H1 (cell line): ENCODE measurements around the gene PCDH9. TPM values are rescaled to one million over a fixed set of nuclear protein-coding genes. Genes with fewer than 3 reads are reported as not detected.

Experiments used
- CTCF ChIA-PET: fragments of 300-600 bp; sonication (Branson Sonifier 250); formaldehyde crosslinking; loops from one replicate; lab custom pipeline; 2021; ENCODE audit not compliant: partially characterized antibody; lab: Charles Lee
- POLR2A ChIA-PET: fragments of 300-600 bp; sonication (Branson Sonifier 250); formaldehyde crosslinking; loops from one replicate; lab custom pipeline; 2021; ENCODE audit warnings: inconsistent platforms; ENCODE audit not compliant: partially characterized antibody; lab: Charles Lee
- DNase-seq, 2 experiments: peaks; one replicate each; pipeline versions ENCODE4 v3.0.0 to v3.0.0-alpha.2; 2010 to 2022; ENCODE audit warnings: low spot score in 2 of 2, low read depth in 1 of 2, mixed read lengths in 1 of 2
- FAIRE-seq: peaks from 2 replicates; lab custom pipeline; 2011; peaks lifted over from hg19 to GRCh38; lab: Jason Lieb, UNC
- H2AFZ ChIP-seq: 2 replicates; pipeline ENCODE4 v1.8.1; 2012; ENCODE audit warnings: low read length, inconsistent platforms
- H2AK5ac ChIP-seq: 2 replicates; pipeline ENCODE4 v1.6.1; 2013; ENCODE audit warnings: low read depth, low read length
- H2BK120ac ChIP-seq: replicated peaks from 2 replicates; pipeline ENCODE3; 2013; ENCODE audit warnings: low read depth, low read length, inconsistent platforms
- H2BK12ac ChIP-seq: 2 replicates; pipeline ENCODE4 v1.6.1; 2013; ENCODE audit warnings: low read depth, low read length
- H2BK15ac ChIP-seq: 2 replicates; pipeline ENCODE4 v1.6.1; 2013; ENCODE audit warnings: low read length
- H2BK20ac ChIP-seq: 2 replicates; pipeline ENCODE4 v1.6.1; 2013; ENCODE audit warnings: low read length
- H2BK5ac ChIP-seq: 2 replicates; pipeline ENCODE4 v1.6.1; 2013; ENCODE audit warnings: low read depth, low read length
- H3K14ac ChIP-seq: 2 replicates; pipeline ENCODE4 v1.6.1; 2013; ENCODE audit warnings: inconsistent platforms; ENCODE audit not compliant: insufficient read length
- H3K18ac ChIP-seq: 2 replicates; pipeline ENCODE4 v1.6.1; 2013; ENCODE audit warnings: low read length; ENCODE audit errors: extremely low read depth
- H3K23ac ChIP-seq: 2 replicates; pipeline ENCODE4 v1.6.1; 2013; ENCODE audit warnings: inconsistent platforms; ENCODE audit not compliant: insufficient read length
- H3K23me2 ChIP-seq: 2 replicates; pipeline ENCODE4 v1.6.1; 2013; ENCODE audit warnings: low read depth, low read length
- H3K27ac ChIP-seq: 2 replicates; pipeline ENCODE4 v1.6.1; 2011; ENCODE audit warnings: low read depth, low read length, inconsistent platforms
- H3K27me3 ChIP-seq, 4 experiments: replicated peaks in 1 of 4; 1 replicate in 1 of 4; 2 replicates in 3 of 4; pipeline versions ENCODE4 v1.6.1 to v1.8.1; 2011 to 2013; ENCODE audit warnings: low read length in 3 of 4, mild to moderate bottlenecking in 3 of 4, inconsistent platforms in 2 of 4, mixed read lengths in 2 of 4, moderate library complexity in 1 of 4; ENCODE audit not compliant: control insufficient read depth in 3 of 4, insufficient read depth in 3 of 4; ENCODE audit errors: extremely low read depth in 1 of 4
- H3K36me3 ChIP-seq, 4 experiments: 2 replicates each; pipeline versions ENCODE4 v1.6.1 to v1.8.1; 2011 to 2013; ENCODE audit warnings: mild to moderate bottlenecking in 4 of 4, low read length in 3 of 4, moderate library complexity in 2 of 4, control low read depth in 1 of 4, inconsistent platforms in 1 of 4; ENCODE audit not compliant: insufficient read depth in 4 of 4, control insufficient read depth in 2 of 4
- H3K4ac ChIP-seq: replicated peaks from 2 replicates; pipeline ENCODE3; 2013; ENCODE audit warnings: low read length, low read depth, mixed read lengths, inconsistent platforms; ENCODE audit not compliant: insufficient read length
- H3K4me1 ChIP-seq, 4 experiments: replicated peaks in 1 of 4; 1 replicate in 1 of 4; 2 replicates in 3 of 4; pipeline versions ENCODE4 v1.6.1 to v1.8.1; 2011 to 2013; ENCODE audit warnings: low read length in 3 of 4, inconsistent platforms in 2 of 4, mixed read lengths in 1 of 4; ENCODE audit not compliant: insufficient read depth in 4 of 4, control insufficient read depth in 3 of 4
- H3K4me2 ChIP-seq, 2 experiments: 2 replicates each; pipeline versions ENCODE4 v1.6.1 to v1.8.1; 2011 to 2013; ENCODE audit warnings: low read depth in 2 of 2, low read length in 2 of 2, control low read depth in 1 of 2, inconsistent platforms in 1 of 2, mild to moderate bottlenecking in 1 of 2; ENCODE audit not compliant: insufficient read depth in 1 of 2
- H3K4me3 ChIP-seq, 4 experiments: fragments of 200-600, 300-600 bp in 1 of 4; sonication (generic), shearing (Covaris generic), sonication (Bioruptor Twin) in 1 of 4; 2 replicates each; pipeline versions ENCODE4 v1.5.1 to v1.8.1; 2011 to 2016; ENCODE audit warnings: low read length in 4 of 4, low read depth in 3 of 4, control low read depth in 2 of 4, inconsistent platforms in 2 of 4, mild to moderate bottlenecking in 2 of 4, mixed read lengths in 1 of 4, moderate library complexity in 1 of 4; ENCODE audit not compliant: insufficient read depth in 2 of 4; ENCODE audit errors: extremely low read depth in 1 of 4
- H3K56ac ChIP-seq: replicated peaks from 2 replicates; pipeline ENCODE3; 2013; ENCODE audit warnings: low read depth, mild to moderate bottlenecking, mixed read lengths, low read length, inconsistent platforms; ENCODE audit not compliant: insufficient read length
- H3K79me1 ChIP-seq: 2 replicates; pipeline ENCODE4 v1.6.1; 2013; ENCODE audit warnings: low read depth, low read length, control low read depth
- H3K79me2 ChIP-seq, 2 experiments: 2 replicates each; pipeline versions ENCODE4 v1.6.1 to v1.8.1; 2012 to 2013; ENCODE audit warnings: low read length in 2 of 2, mild to moderate bottlenecking in 2 of 2, inconsistent platforms in 1 of 2; ENCODE audit not compliant: insufficient read depth in 2 of 2, control insufficient read depth in 1 of 2
- H3K9ac ChIP-seq, 4 experiments: replicated peaks in 1 of 4; 1 replicate in 1 of 4; 2 replicates in 3 of 4; pipeline versions ENCODE4 v1.6.1 to v1.8.1; 2011 to 2013; ENCODE audit warnings: low read depth in 3 of 4, low read length in 3 of 4, control low read depth in 2 of 4, mild to moderate bottlenecking in 2 of 4, moderate library complexity in 2 of 4, inconsistent platforms in 1 of 4; ENCODE audit errors: extremely low read depth in 1 of 4
- H3K9me3 ChIP-seq, 2 experiments: 2 replicates each; pipeline versions ENCODE4 v1.6.1 to v1.8.1; 2012 to 2013; ENCODE audit warnings: mild to moderate bottlenecking in 2 of 2, moderate library complexity in 2 of 2, control low read depth in 1 of 2, inconsistent platforms in 1 of 2, low read depth in 1 of 2, low read length in 1 of 2, mixed read lengths in 1 of 2; ENCODE audit not compliant: insufficient read depth in 2 of 2
- H4K20me1 ChIP-seq, 2 experiments: replicated peaks in 1 of 2; 2 replicates each; pipeline versions ENCODE3 to v1.8.1; 2011 to 2013; ENCODE audit warnings: inconsistent platforms in 2 of 2, low read length in 2 of 2, mild to moderate bottlenecking in 1 of 2; ENCODE audit not compliant: insufficient read depth in 2 of 2, control insufficient read depth in 1 of 2
- H4K5ac ChIP-seq: 2 replicates; pipeline ENCODE4 v1.6.1; 2013; ENCODE audit warnings: low read length, low read depth, mixed read lengths, inconsistent platforms; ENCODE audit not compliant: insufficient read length
- H4K8ac ChIP-seq: 2 replicates; pipeline ENCODE4 v1.8.0; 2013; ENCODE audit warnings: mild to moderate bottlenecking, moderate library complexity, low read length, inconsistent platforms; ENCODE audit not compliant: insufficient read depth; ENCODE audit errors: extremely low read depth
- H4K91ac ChIP-seq: replicated peaks from 2 replicates; pipeline ENCODE3; 2013; ENCODE audit warnings: low read length, mixed read lengths, inconsistent platforms; ENCODE audit not compliant: insufficient read length
- ASH2L ChIP-seq: fragments of 200-600, 300-600 bp; sonication (generic); IDR thresholded peaks from one replicate; pipeline ENCODE4 v1.7.1; 2017; ENCODE audit warnings: low read length
- GABPA ChIP-seq: IDR thresholded peaks from 2 replicates; pipeline ENCODE4 v1.6.1; 2011; ENCODE audit warnings: mild to moderate bottlenecking, low read length, moderate library complexity, borderline replicate concordance; ENCODE audit not compliant: insufficient read depth
- POLR2AphosphoS5 ChIP-seq: IDR thresholded peaks from 2 replicates; pipeline ENCODE4 v1.6.1; 2011; ENCODE audit warnings: low read depth, low read length
- RAD21 ChIP-seq, 2 experiments: IDR thresholded peaks in 1 of 2; conservative IDR thresholded peaks in 1 of 2; 2 replicates each; pipeline ENCODE4 v1.6.1; 2011; ENCODE audit warnings: low read depth in 2 of 2, low read length in 2 of 2, improper control_type of control experiment in 1 of 2, inconsistent platforms in 1 of 2, mild to moderate bottlenecking in 1 of 2, moderate library complexity in 1 of 2
- RNF2 ChIP-seq: fragments of 200-900, 300-1000 bp; sonication (generic); IDR thresholded peaks from 2 replicates; pipeline ENCODE4 v1.7.1; 2016; ENCODE audit warnings: borderline replicate concordance, low read depth, mild to moderate bottlenecking, antibody characterized with exemption, low read length; ENCODE audit not compliant: poor library complexity, severe bottlenecking; ENCODE audit errors: missing control alignments
- SAP30 ChIP-seq: fragments of 300-600 bp; sonication (generic); IDR thresholded peaks from 2 replicates; pipeline ENCODE4 v1.7.1; 2012; ENCODE audit warnings: low read length, moderate library complexity, mild to moderate bottlenecking, inconsistent platforms; ENCODE audit not compliant: insufficient read depth, insufficient replicate concordance
- SIN3A ChIP-seq, 2 experiments: IDR thresholded peaks in 1 of 2; conservative IDR thresholded peaks in 1 of 2; 2 replicates each; pipeline ENCODE4 v1.6.1; 2011 to 2012; ENCODE audit warnings: low read length in 2 of 2, improper control_type of control experiment in 1 of 2, low read depth in 1 of 2, mild to moderate bottlenecking in 1 of 2
- SIX5 ChIP-seq: IDR thresholded peaks from 2 replicates; pipeline ENCODE4 v1.6.1; 2011; ENCODE audit warnings: mild to moderate bottlenecking, low read depth, low read length
- TBP ChIP-seq: IDR thresholded peaks from 2 replicates; pipeline ENCODE4 v1.6.1; 2011; ENCODE audit warnings: low read depth, low read length, improper control_type of control experiment
- WGBS, 2 experiments: shearing (Covaris generic) in 1 of 2; methylation state at CpG; one replicate each; pipeline versions ENCODE4 v1.1.6 to v1.1.7; 2013 to 2015; ENCODE audit warnings: low lambda C conversion rate in 2 of 2, mixed read lengths in 2 of 2, inconsistent platforms in 1 of 2, low coverage in 1 of 2, missing lambda C conversion rate in 1 of 2; ENCODE audit not compliant: insufficient replicate concordance in 2 of 2, insufficient coverage in 1 of 2, insufficient read length in 1 of 2; ENCODE audit errors: extremely low coverage in 1 of 2, missing lambda C conversion rate in 1 of 2; 5-methylcytosine and 5-hydroxymethylcytosine counted together
- polyA plus RNA-seq, 7 experiments: library from polyadenylated mRNA; depleted of rRNA in 3 of 7; stranded (reverse) in 5 of 7; unstranded in 2 of 7; fragments of >200 nt in 5 of 7; fragments of 200-250 nt in 2 of 7; gene quantifications; 1 replicate in 5 of 7; 2 replicates in 1 of 7; 4 replicates in 1 of 7; pipeline versions ENCODE4 v1.2.1 to v1.2.3, GENCODE V29; 2011 to 2013; ENCODE audit warnings: missing spikeins in 2 of 7, mixed read lengths in 2 of 7
- total RNA-seq: library from RNA; stranded (reverse); fragmentation: NEBNext Ultra II Directional; extraction: Animal tissue kit (Norgen Biotek cat#: 25700); gene quantifications from 2 replicates; pipeline ENCODE4 v1.2.1, GENCODE V29; 2021
- TF ChIP-seq, protein P1 (sequence below): IDR thresholded peaks from 2 replicates; pipeline ENCODE4 v1.6.1; 2011; ENCODE audit warnings: low read length, improper control_type of control experiment

The PCDH9 gene
- total and polyA plus RNA-seq, 2 of the 8 experiments (the other 6 are each of a cell fraction or from before 2014, with no cell fraction given), result 0.12 to 0.60 TPM

DNA sequence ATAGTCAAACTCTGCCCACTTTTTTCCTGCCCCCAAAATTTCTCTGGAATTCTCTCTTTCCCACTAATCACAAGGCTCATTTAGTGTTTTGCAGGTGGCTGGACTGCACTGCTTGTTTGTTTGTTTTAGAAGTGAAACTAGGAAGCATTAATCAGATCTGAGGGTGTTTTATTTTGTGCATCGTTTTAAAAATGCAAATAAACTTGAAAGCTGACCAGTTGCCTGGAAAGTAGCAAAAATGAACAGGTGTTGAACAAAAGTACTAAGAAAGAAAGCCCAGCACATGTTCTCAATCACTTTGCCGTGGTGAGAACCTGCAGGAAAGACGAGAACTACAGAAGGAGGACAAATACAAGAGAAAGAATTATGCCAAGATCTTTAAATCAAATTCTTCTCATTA, 365.5 kb downstream of the PCDH9 start:
- no peak overlapping the region for H3K4me2 ChIP-seq
- H4K91ac ChIP-seq, result no peak overlapping the region
- H2BK20ac ChIP-seq, result no peak overlapping the region
- no peak overlapping the region for H2BK5ac ChIP-seq
- no peak overlapping the region for H2BK12ac ChIP-seq
- no peak overlapping the region for H3K18ac ChIP-seq
- no peak for FAIRE-seq
- no peak overlapping the region for H2BK120ac ChIP-seq
- ChIA-PET CTCF (no interaction called here), POLR2A (no interaction called here)
- no peaks in the 10 kb centered on the region for H4K20me1 ChIP-seq
- H3K79me2 ChIP-seq, result no peaks in the 10 kb centered on the region
- H3K9ac ChIP-seq, result no peak overlapping the region
- no peak overlapping the region for H2AFZ ChIP-seq
- H3K27ac ChIP-seq, result no peak overlapping the region
- no peak overlapping the region for H3K4me3 ChIP-seq
- no peak overlapping the region for H3K56ac ChIP-seq
- H3K79me1 ChIP-seq, result no peaks in the 10 kb centered on the region
- no peak for DNase-seq
- H3K23ac ChIP-seq, result no peak overlapping the region
- H3K14ac ChIP-seq, result no peak overlapping the region
- no peaks in the 10 kb centered on the region for H3K36me3 ChIP-seq
- TF ChIP-seq ASH2L (no peak), SIX5 (no peak), TBP (no peak), SAP30 (no peak), RNF2 (no peak), RAD21 (IDR thresholded peaks at IDR 0.05 in 1 of 2, conservative IDR thresholded peaks at IDR 0.05 in 1 of 2; ENCODE audit: low read depth in 2 of 2, low read length in 2 of 2) (no peak), GABPA (no peak), POLR2AphosphoS5 (no peak), SIN3A (conservative IDR thresholded peaks at IDR 0.05 in 1 of 2, IDR thresholded peaks at IDR 0.05 in 1 of 2; ENCODE audit: low read depth in 1 of 2, low read length in 2 of 2) (no peak)
- TF ChIP-seq, protein P1, sequence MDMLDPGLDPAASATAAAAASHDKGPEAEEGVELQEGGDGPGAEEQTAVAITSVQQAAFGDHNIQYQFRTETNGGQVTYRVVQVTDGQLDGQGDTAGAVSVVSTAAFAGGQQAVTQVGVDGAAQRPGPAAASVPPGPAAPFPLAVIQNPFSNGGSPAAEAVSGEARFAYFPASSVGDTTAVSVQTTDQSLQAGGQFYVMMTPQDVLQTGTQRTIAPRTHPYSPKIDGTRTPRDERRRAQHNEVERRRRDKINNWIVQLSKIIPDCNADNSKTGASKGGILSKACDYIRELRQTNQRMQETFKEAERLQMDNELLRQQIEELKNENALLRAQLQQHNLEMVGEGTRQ, result no peak
- H2AK5ac ChIP-seq, result no peak overlapping the region
- H2BK15ac ChIP-seq, result no peak overlapping the region
- H3K4ac ChIP-seq, result no peak overlapping the region
- no peaks in the 10 kb centered on the region for H3K23me2 ChIP-seq
- 89% methylated on average over 3 of the region's 3 CpGs; no CpG with 5 or more reads in 1 of the 2 experiments for WGBS, 2 experiments
- H3K9me3 ChIP-seq, result no peaks in the 10 kb centered on the region
- H3K4me1 ChIP-seq, result peaks cover 3 to 7% (median 5%) of the 10 kb centered on the region in 4 experiments; a peak in 5 of 7 replicates
- H3K27me3 ChIP-seq, result no peaks in the 10 kb centered on the region
- no peak overlapping the region for H4K5ac ChIP-seq
- no peak overlapping the region for H4K8ac ChIP-seq
